SK-N-SH treated with all-trans-retinoic acid at 6 μM for 48 hours (cell line): Measurements from ENCODE around the gene RTN4RL2.

Source experiments
- ARNTL ChIP-seq: fragments of 450-650 bp; formaldehyde crosslinking; IDR thresholded peaks from 2 replicates; pipeline ENCODE4 v1.5.0; 2020; ENCODE audit warnings: low read depth, mild to moderate bottlenecking, moderate library complexity, borderline replicate concordance
- BACH2 ChIP-seq: fragments of 250-450 bp; sonication (Bioruptor Pico); IDR thresholded peaks from 2 replicates; pipeline ENCODE4 v1.9.0; 2021; ENCODE audit warnings: mild to moderate bottlenecking, borderline replicate concordance
- CREB5 ChIP-seq: fragments of 250-450 bp; sonication (Bioruptor Pico); IDR thresholded peaks from 2 replicates; pipeline ENCODE4 v1.5.1; 2020; ENCODE audit warnings: low read depth, mild to moderate bottlenecking, moderate library complexity
- ESRRG ChIP-seq: fragments of 250-450 bp; sonication (Bioruptor Pico); IDR thresholded peaks from 2 replicates; pipeline ENCODE4 v1.6.1; 2021; ENCODE audit warnings: mild to moderate bottlenecking
- RARB ChIP-seq: fragments of 250-450 bp; sonication (Bioruptor Pico); IDR thresholded peaks from 2 replicates; pipeline ENCODE4 v1.8.0; 2021; ENCODE audit warnings: mild to moderate bottlenecking, moderate library complexity
- TCF4 ChIP-seq: fragments of 250-450 bp; sonication (Bioruptor Pico); IDR thresholded peaks from 2 replicates; pipeline ENCODE4 v1.8.0; 2021; ENCODE audit warnings: mild to moderate bottlenecking, moderate library complexity, borderline replicate concordance
- ZFP3 ChIP-seq: fragments of 250-450 bp; sonication (Bioruptor Pico); IDR thresholded peaks from 2 replicates; pipeline ENCODE4 v1.5.0; 2020; ENCODE audit warnings: mild to moderate bottlenecking, moderate library complexity
- ZNF565 ChIP-seq: fragments of 450-650 bp; formaldehyde crosslinking; conservative IDR thresholded peaks from 2 replicates; pipeline ENCODE4 v1.5.0; 2020; ENCODE audit warnings: low read depth, mild to moderate bottlenecking, moderate library complexity
- TF ChIP-seq, protein P1 (sequence below): fragments of 250-450 bp; sonication (Bioruptor Pico); IDR thresholded peaks from 2 replicates; pipeline ENCODE4 v1.8.0; 2021; ENCODE audit warnings: low read depth, mild to moderate bottlenecking, moderate library complexity, borderline replicate concordance
- TF ChIP-seq, protein P2 (sequence below): fragments of 250-450 bp; sonication (Bioruptor Pico); IDR thresholded peaks from 2 replicates; pipeline ENCODE4 v1.8.0; 2020; ENCODE audit warnings: mild to moderate bottlenecking, moderate library complexity, borderline replicate concordance

DNA sequence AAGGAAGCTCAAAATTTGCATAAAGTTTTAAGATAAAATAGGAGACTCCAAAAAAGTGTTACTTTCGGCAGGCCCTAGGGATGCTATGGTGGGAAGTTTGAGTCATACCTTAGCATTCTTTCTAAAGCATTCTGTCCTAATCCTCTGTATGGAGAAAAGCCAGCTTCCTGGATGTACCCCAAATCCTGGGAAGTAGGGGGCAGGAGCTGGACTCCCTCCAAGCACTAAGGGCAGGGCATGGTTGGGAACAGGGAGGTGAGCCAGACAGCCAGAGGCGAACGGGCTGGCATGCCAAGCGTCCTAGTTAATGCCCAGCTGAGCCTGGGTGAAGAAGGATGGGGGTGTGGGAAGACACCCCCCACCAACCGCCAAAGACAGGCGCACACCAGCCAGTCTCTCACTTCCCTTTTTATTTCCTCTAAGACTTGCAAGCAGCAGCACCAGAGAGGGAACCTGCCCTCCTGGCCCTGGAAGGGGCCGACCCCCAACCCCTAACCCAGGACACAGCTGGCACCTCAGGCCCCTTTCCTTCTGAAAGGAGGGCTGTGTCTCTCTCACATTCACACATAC is 23.9 kb downstream of the RTN4RL2 start:
- TF ChIP-seq BACH2 (CRISPR knock-in tag) (no peak), CREB5 (CRISPR knock-in tag) (no peak), ARNTL (no peak), ZNF565 (CRISPR knock-in tag) (no peak), TCF4 (CRISPR knock-in tag) (no peak), ESRRG (CRISPR knock-in tag) (no peak), ZFP3 (CRISPR knock-in tag) (no peak), RARB (CRISPR knock-in tag) (no peak)
- TF ChIP-seq, protein P1, sequence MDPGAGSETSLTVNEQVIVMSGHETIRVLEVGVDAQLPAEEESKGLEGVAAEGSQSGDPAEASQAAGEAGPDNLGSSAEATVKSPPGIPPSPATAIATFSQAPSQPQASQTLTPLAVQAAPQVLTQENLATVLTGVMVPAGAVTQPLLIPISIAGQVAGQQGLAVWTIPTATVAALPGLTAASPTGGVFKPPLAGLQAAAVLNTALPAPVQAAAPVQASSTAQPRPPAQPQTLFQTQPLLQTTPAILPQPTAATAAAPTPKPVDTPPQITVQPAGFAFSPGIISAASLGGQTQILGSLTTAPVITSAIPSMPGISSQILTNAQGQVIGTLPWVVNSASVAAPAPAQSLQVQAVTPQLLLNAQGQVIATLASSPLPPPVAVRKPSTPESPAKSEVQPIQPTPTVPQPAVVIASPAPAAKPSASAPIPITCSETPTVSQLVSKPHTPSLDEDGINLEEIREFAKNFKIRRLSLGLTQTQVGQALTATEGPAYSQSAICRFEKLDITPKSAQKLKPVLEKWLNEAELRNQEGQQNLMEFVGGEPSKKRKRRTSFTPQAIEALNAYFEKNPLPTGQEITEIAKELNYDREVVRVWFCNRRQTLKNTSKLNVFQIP, result no peak
- TF ChIP-seq, protein P2, sequence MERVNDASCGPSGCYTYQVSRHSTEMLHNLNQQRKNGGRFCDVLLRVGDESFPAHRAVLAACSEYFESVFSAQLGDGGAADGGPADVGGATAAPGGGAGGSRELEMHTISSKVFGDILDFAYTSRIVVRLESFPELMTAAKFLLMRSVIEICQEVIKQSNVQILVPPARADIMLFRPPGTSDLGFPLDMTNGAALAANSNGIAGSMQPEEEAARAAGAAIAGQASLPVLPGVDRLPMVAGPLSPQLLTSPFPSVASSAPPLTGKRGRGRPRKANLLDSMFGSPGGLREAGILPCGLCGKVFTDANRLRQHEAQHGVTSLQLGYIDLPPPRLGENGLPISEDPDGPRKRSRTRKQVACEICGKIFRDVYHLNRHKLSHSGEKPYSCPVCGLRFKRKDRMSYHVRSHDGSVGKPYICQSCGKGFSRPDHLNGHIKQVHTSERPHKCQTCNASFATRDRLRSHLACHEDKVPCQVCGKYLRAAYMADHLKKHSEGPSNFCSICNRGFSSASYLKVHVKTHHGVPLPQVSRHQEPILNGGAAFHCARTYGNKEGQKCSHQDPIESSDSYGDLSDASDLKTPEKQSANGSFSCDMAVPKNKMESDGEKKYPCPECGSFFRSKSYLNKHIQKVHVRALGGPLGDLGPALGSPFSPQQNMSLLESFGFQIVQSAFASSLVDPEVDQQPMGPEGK, result no peak
